Muscle of leg (tissue), 11 donors: ENCODE results near the gene ULK2. TPM values are rescaled to one million over a fixed set of nuclear protein-coding genes. Genes with fewer than 3 reads are reported as not detected.

ENCODE experiments used
- DNase-seq: peaks from one replicate; pipeline ENCODE4 v3.0.0; 2013
- H3K27ac ChIP-seq: one replicate; pipeline ENCODE4 v1.5.1; 2013; ENCODE audit warnings: mild to moderate bottlenecking, low read length, control low read depth
- H3K27me3 ChIP-seq: one replicate; pipeline ENCODE4 v1.6.1; 2013; ENCODE audit warnings: low read length; ENCODE audit not compliant: control insufficient read depth, insufficient read depth
- H3K36me3 ChIP-seq: one replicate; pipeline ENCODE4 v1.6.1; 2013; ENCODE audit warnings: low read length; ENCODE audit not compliant: control insufficient read depth, insufficient read depth
- H3K4me1 ChIP-seq: one replicate; pipeline ENCODE4 v1.6.1; 2013; ENCODE audit warnings: low read length; ENCODE audit not compliant: control insufficient read depth, insufficient read depth
- H3K4me3 ChIP-seq: one replicate; pipeline ENCODE4 v1.5.1; 2013; ENCODE audit warnings: low read length, control low read depth
- H3K9me3 ChIP-seq: replicated peaks from 2 replicates; pipeline ENCODE4 v1.6.1; 2013; ENCODE audit warnings: low read depth, low read length; ENCODE audit not compliant: control insufficient read depth
- WGBS: methylation state at CpG from one replicate; pipeline ENCODE4 v1.1.5; 2013; ENCODE audit warnings: missing lambda C conversion rate; ENCODE audit not compliant: insufficient coverage; 5-methylcytosine and 5-hydroxymethylcytosine counted together
- polyA plus RNA-seq, 8 donors: library from polyadenylated mRNA; unstranded; fragments of 120-200 nt; gene quantifications; one replicate each; pipeline versions ENCODE4 v1.2.1 to v1.2.3, GENCODE V29; 2013; ENCODE audit warnings: inconsistent platforms in 1 of 8, low replicate concordance in 1 of 8; ENCODE audit not compliant: insufficient read length in 8 of 8, insufficient read depth in 1 of 8
- total RNA-seq: library from RNA; stranded (reverse); fragments of 120-200 nt; gene quantifications from one replicate; pipeline ENCODE4 v1.2.4, GENCODE V29; 2013

The ULK2 gene
- total and polyA plus RNA-seq, 9 donors: 17.2 to 28.5 (median 21.2) TPM

DNA sequence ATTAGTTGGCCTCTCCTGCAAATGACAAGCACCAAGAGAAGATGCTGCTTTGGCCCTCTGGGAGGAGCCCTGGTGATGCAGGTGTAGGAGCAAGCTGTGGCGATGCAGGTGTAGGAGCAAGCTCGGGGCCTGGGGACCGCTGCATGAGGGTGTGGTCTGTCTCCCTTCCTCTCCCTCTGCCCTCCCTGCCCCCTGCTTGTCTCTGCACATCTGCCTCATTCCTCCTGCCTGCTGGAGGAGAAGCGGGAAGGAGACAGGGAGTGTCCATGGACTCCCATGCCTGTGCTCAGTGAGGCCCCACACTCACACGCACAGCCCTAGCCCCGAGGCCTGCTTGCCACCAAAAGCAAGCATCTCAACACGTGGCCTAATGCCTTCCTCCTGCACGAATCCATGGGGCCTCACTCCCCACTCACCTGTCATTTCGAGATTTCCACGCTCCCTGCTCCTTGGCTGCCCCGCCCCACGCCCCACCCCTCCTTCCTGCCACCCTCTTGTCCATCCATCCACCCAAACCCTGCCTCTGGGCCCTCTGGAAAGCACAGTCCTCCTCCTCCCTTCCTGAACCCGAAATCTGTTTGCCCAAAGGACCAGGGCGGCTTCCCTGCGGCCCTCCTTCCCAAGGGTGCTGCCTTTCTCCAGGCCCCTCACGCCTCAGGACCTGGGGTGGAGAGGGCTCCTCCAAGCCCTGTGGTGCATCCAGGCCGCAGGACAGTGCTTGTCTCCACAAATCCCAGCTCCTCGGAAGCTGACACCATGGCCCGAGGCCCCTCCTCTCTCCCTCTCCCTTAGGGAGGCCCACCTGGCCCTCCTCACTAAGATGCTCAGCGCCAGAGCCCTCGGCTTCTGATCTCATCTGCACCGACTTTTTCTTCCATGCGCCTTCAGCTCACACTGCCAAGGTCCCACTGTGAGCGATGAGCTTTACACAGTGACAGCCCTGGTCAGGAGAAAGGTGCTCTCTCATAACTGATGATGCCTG is 107.9 kb downstream of the ULK2 start:
- no peak overlapping the region for H3K27ac ChIP-seq
- no peak overlapping the region for H3K4me3 ChIP-seq
- no peaks in the 10 kb centered on the region for H3K9me3 ChIP-seq
- H3K36me3 ChIP-seq: no peaks in the 10 kb centered on the region
- H3K27me3 ChIP-seq: no peaks in the 10 kb centered on the region
- WGBS: 68% methylated on average over 20 of the region's 24 CpGs
- DNase-seq: no peak
- peaks cover 11% of the 10 kb centered on the region for H3K4me1 ChIP-seq

DNA sequence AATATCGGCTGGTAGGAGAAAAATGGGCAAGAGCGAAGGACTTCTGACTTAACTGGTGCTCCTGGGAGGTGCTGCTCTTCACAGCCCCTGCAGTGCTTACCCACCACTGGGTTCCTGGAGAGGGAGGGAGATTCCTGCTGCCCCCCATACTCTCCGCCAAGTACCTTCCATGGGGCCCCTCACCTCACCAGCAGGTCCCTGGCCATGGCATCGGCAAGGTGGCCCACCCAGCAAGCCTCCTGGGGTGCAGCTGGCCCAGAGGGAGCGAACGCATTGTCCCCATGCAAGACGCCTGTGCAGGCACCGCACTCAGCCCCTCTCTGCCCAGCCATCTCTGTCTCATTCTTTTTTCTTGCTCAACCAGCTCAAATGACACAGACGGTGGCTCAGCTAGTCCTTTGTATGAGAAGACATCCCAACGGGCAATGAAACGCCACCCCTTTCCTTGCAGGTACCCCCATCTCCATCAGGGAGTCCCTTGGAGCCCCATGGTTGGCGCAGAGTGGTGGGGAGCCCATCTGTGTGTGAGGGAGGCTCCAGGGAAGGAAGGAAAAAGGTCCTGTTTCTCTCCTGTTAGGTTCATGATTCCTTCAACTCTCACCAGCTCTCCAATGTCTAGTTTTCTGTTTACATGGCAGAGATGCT is 110.1 kb downstream of the ULK2 start:
- H3K4me1 ChIP-seq: peaks cover 18% of the 10 kb centered on the region
- no peak overlapping the region for H3K4me3 ChIP-seq
- H3K9me3 ChIP-seq: no peaks in the 10 kb centered on the region
- no peaks in the 10 kb centered on the region for H3K36me3 ChIP-seq
- no peaks in the 10 kb centered on the region for H3K27me3 ChIP-seq
- WGBS: 81% methylated on average over 2 of the region's 12 CpGs
- H3K27ac ChIP-seq: no peak overlapping the region
- DNase-seq: no peak

DNA sequence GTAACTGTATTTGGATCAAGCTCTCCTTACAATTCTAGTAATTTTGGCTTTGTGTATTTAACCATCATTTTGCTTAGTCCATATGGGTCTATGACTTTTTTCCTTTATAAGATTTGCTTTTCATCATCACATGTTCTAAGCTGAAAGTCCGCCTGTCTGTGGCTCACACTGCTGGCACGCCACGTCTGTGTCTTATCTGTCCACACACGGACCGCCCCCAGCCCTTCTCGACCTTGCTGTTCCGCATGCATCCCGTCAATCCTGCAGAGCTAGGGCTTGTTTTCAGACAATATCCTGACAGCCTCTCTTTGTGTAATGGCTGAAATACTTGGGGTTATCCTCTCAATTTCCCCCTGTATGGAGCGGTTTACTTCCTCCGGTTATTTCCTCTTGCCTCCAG is 111.2 kb downstream of the ULK2 start:
- Histone ChIP-seq H3K9me3 (no peaks in the 10 kb centered on the region), H3K4me1 (peaks cover 17% of the 10 kb centered on the region), H3K27ac (no peak overlapping the region), H3K36me3 (no peaks in the 10 kb centered on the region), H3K4me3 (no peak overlapping the region), H3K27me3 (no peaks in the 10 kb centered on the region)
- 78% methylated on average over 5 of the region's 10 CpGs for WGBS
- DNase-seq: no peak

DNA sequence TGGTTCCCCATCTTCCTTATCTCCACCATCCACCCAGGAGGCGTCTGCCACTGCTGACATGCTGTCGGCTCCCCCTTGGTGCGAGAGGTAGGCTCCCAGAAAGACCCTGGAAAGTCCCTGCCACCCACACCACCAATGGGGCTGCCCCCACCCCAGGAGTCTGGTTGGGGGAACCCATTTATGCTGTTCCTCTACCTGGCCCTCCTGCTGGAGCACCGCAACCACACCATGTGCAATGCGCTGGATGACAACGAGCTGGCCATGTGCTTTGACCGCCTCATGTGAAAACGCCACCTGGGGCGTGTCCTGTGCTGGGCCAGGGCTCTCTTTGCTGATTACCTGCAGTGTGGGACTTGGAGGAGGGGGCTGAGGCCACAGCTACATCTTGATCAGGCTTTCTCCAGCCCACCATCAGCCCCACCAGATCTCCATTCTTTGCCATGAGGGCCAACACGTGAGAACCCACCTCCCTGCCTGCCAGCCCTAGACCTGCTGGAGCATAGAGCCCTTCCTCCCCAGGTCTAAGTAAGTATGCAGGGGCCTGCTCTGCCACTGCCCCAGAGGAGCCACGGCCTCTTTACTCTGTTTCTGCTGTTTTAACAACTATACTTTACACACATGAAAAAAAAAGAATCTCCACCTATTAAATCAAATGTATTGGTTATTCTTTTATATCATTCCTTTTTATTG is 111.8 kb downstream of the ULK2 start:
- Histone ChIP-seq H3K4me1 (peaks cover 16% of the 10 kb centered on the region), H3K4me3 (no peak overlapping the region), H3K9me3 (no peaks in the 10 kb centered on the region), H3K27ac (no peak overlapping the region), H3K36me3 (no peaks in the 10 kb centered on the region), H3K27me3 (no peaks in the 10 kb centered on the region)
- DNase-seq: no peak
- 96% methylated on average over 6 of the region's 11 CpGs for WGBS

DNA sequence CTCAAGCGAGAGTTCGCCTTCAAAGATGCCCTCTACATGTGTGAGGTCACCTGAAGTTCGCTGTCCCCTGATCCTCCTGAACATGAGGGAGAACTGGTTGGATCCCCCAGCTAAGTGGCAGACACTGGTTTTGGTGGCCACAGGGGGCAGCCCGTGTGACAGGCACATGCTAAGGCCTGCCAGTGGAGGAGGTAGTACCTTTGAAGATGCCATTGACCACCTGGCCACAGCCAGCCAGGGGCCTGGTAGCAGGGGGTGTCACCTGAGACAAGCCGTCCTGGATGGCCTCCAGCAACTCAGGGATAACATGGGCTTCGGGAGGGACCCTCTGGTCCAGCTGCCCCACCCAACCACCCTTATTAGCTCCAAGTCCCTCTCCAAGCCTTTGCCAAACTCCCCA is 112.3 kb downstream of the ULK2 start:
- Histone ChIP-seq H3K36me3 (no peaks in the 10 kb centered on the region), H3K27ac (no peak overlapping the region), H3K4me1 (peaks cover 14% of the 10 kb centered on the region), H3K4me3 (no peak overlapping the region), H3K27me3 (no peaks in the 10 kb centered on the region), H3K9me3 (no peaks in the 10 kb centered on the region)
- no peak for DNase-seq
- 75% methylated on average over 6 of the region's 6 CpGs for WGBS

DNA sequence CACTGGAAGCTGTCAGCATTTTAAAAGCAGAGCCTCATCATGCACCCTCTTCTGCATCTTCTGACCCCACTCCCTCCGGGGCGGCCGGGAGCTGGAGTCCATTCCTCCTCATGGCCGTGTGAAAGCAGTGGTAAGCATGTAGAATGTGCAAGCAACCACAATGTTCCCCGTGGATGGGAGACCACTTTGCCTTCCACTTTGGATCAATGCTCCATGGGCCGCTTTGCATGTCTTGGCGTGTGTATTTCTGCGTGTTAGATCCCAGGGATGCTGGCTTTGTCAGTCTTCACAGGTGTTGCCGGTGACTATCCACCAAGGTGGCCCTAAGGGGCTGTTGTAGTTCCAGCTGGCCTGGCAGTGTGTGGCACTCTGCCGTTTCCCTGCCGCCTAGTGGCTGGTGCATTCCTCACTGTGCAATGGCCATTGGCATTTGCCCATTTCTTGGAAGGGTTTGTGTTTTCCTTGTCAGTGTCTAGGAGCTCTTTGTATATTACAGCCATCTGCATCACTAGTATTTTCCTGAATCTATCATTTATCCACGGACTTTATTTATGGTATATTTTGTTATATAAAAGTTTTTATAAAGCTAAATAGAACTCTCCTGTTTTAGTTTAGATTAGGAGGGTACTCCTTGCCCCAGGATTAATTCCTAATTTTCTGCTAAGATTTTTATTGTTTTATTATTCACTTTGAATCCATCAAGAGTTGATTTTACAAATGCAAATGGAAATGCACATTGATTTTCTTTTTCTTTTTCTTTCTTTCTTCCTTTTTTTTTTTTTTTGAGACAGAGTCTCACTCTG is 113.9 kb downstream of the ULK2 start:
- 74% methylated on average over 6 of the region's 12 CpGs for WGBS
- H3K27me3 ChIP-seq: no peaks in the 10 kb centered on the region
- DNase-seq: no peak
- H3K27ac ChIP-seq: peak overlapping the region; percentile 62
- H3K9me3 ChIP-seq: no peaks in the 10 kb centered on the region
- H3K36me3 ChIP-seq: no peaks in the 10 kb centered on the region
- H3K4me3 ChIP-seq: no peak overlapping the region
- peaks cover 16% of the 10 kb centered on the region for H3K4me1 ChIP-seq

DNA sequence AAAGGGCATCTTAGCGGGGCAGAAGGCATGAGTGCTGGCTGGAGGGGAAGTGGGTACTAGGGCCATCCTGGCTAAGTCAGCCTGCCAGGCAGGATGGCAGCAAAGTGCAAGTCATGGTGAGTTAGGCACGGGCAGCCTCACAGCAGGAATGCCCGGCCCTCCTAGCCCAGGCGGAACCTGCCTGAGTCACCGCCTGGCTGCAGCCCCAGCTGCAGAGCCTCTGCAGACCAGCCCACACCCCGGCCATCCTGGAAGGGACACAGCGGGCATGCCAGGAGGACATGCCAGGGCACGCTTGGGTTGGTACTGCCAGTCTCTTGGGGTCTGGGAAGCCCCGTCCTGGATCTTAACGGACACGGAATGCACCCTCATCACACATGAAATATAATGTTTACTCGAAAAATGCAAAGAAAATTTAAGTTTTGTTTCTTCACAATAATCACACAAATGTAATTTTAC is 114.7 kb downstream of the ULK2 start:
- Histone ChIP-seq H3K4me1 (peaks cover 23% of the 10 kb centered on the region), H3K27ac (peak overlapping the region; percentile 6), H3K36me3 (no peaks in the 10 kb centered on the region), H3K9me3 (no peaks in the 10 kb centered on the region), H3K4me3 (no peak overlapping the region), H3K27me3 (peaks cover 5% of the 10 kb centered on the region)
- DNase-seq: peak; percentile 75
- 79% methylated on average over 11 of the region's 12 CpGs for WGBS

DNA sequence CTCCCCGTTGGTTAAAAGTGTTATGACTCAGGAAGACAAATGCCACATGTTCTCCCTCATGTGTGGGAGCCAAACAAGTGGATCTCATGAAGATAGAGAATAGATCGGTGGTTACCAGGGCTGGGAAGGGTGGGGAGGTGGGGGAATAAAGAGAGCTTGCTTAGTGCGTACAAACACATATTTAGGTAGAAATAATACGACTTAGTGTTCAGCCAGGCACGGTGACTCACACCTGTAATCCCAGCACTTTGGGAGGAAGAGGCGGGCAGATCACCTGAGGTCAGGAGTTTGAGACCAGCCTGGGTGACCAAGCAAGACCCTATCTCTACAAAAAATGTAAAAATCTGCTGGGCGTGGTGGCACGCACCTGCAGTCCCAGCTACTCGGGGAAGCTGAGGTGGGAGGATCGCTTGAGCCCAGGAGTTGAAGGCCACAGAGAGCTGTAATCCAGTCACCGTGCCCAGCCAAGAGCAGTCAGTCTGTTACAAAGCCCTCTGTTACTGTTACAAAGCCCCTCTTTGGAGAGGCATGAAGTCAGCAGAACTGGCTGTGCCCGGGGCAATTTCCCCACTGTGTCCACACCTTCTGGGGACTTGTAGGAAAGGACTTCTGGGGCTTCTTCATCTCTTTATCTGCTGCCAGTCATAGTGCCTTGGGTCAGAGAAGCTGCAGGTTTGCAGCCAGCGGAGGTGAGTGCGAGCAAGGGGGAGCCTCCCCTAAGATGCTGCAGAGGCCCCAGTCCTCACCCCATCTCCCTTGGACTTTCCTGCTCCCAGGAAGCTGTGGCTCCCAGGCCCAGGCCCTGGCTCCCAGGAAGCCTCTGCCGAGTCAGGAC is 115.3 kb downstream of the ULK2 start:
- Histone ChIP-seq H3K27ac (peak overlapping the region; percentile 6), H3K9me3 (no peaks in the 10 kb centered on the region), H3K4me1 (peaks cover 27% of the 10 kb centered on the region), H3K36me3 (no peaks in the 10 kb centered on the region), H3K27me3 (peaks cover 8% of the 10 kb centered on the region), H3K4me3 (no peak overlapping the region)
- no peak for DNase-seq
- 86% methylated on average over 12 of the region's 15 CpGs for WGBS

DNA sequence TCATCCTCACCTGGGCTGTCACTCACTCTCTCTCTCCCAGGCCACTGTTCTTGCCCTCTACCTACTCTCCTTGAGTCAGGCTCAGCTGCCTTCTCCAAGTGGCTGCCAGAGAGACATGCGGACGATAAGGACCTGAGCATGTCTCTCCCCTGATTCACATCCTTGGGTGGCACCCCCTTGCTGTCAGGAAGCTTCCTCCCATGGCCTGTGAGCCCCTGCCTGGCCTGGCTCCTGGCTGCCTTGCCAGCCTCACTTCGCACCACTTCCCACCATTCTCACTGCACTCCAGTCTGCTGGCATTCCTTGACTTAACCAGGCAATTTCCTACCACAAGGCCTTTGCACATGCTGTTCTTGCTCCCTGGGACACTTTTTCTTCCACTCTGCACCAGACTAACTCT is 116.9 kb downstream of the ULK2 start:
- Histone ChIP-seq H3K36me3 (no peaks in the 10 kb centered on the region), H3K27me3 (peaks cover 8% of the 10 kb centered on the region), H3K9me3 (no peaks in the 10 kb centered on the region), H3K4me3 (no peak overlapping the region), H3K27ac (no peak overlapping the region), H3K4me1 (peaks cover 27% of the 10 kb centered on the region)
- DNase-seq: no peak
- WGBS: 90% methylated on average over 3 of the region's 3 CpGs
